GM12878 (cell line): ENCODE results near the gene AHCYL2. TPM values are rescaled to one million over a fixed set of nuclear protein-coding genes. Genes with fewer than 3 reads are reported as not detected.

Source experiments
- ATAC-seq: fragments of 200-7000 bp; cut with Tn5 transposase; 3 replicates; pipeline ENCODE4 v1.9.1; 2020; ENCODE audit warnings: mild to moderate bottlenecking, moderate library complexity
- BruUV-seq: library from RNA; stranded (reverse); fragments of 400-500 nt; replicated peaks from 2 replicates; lab custom pipeline; 2021; lab: Mats Ljungman, UMichigan
- CTCF ChIA-PET: fragments of 300-600 bp; sonication (Branson Sonifier 250); formaldehyde crosslinking; extraction: SDS; loops from one replicate; lab custom pipeline; 2021; ENCODE audit warnings: inconsistent platforms; lab: Yijun Ruan, JAX
- POLR2A ChIA-PET: fragments of 350-600 bp; formaldehyde crosslinking; extraction: SDS; loops from one replicate; lab custom pipeline; 2021; ENCODE audit warnings: inconsistent platforms; lab: Charles Lee
- RAD21 ChIA-PET: fragments of 300-600 bp; sonication (Branson Sonifier 250); formaldehyde crosslinking; loops from one replicate; lab custom pipeline; 2023; ENCODE audit warnings: antibody characterized with exemption; ENCODE audit not compliant: unreplicated experiment; lab: Charles Lee
- SMC1A ChIA-PET: fragments of 300-600 bp; sonication (Branson Sonifier 250); formaldehyde crosslinking; loops from one replicate; lab custom pipeline; 2023; ENCODE audit not compliant: unreplicated experiment, uncharacterized antibody; lab: Charles Lee
- DNase-seq: peaks from one replicate; pipeline ENCODE4 v3.0.0-alpha.2; 2011; ENCODE audit warnings: low read depth, low spot score
- FAIRE-seq: peaks from 3 replicates; lab custom pipeline; 2011; peaks lifted over from hg19 to GRCh38; lab: Jason Lieb, UNC
- H2AFZ ChIP-seq: 2 replicates; pipeline ENCODE4 v1.6.0; 2011; ENCODE audit warnings: low read depth, low read length, control low read depth; ENCODE audit not compliant: control insufficient read depth
- H3K27ac ChIP-seq: 2 replicates; pipeline ENCODE4 v1.5.1; 2011; ENCODE audit warnings: control low read depth; ENCODE audit not compliant: control insufficient read depth, insufficient read depth
- H3K27me3 ChIP-seq, 2 experiments: replicated peaks in 1 of 2; 2 replicates each; pipeline versions ENCODE4 v1.6.0 to v1.6.1; 2011; ENCODE audit warnings: low read length in 1 of 2; ENCODE audit not compliant: control insufficient read depth in 2 of 2, insufficient read depth in 2 of 2
- H3K36me3 ChIP-seq, 2 experiments: 2 replicates each; pipeline ENCODE4 v1.5.1; 2011; ENCODE audit warnings: low read length in 1 of 2; ENCODE audit not compliant: control insufficient read depth in 2 of 2, insufficient read depth in 2 of 2
- H3K4me1 ChIP-seq: 2 replicates; pipeline ENCODE4 v1.6.1; 2011; ENCODE audit warnings: mild to moderate bottlenecking, low read length, moderate library complexity, mixed read lengths; ENCODE audit not compliant: control insufficient read depth, insufficient read depth
- H3K4me2 ChIP-seq: 2 replicates; pipeline ENCODE4 v1.6.0; 2011; ENCODE audit warnings: control low read depth; ENCODE audit not compliant: control insufficient read depth, insufficient read depth
- H3K4me3 ChIP-seq: fragments of 200-600 bp; sonication (generic); 2 replicates; pipeline ENCODE4 v1.5.1; 2016
- H3K79me2 ChIP-seq: 2 replicates; pipeline ENCODE4 v1.6.0; 2011; ENCODE audit warnings: low read length; ENCODE audit not compliant: control insufficient read depth, insufficient read depth
- H3K9ac ChIP-seq: 2 replicates; pipeline ENCODE4 v1.8.0; 2011; ENCODE audit warnings: low read length, control low read depth, mixed read lengths; ENCODE audit not compliant: control insufficient read depth, insufficient read depth
- H3K9me3 ChIP-seq: replicated peaks from 3 replicates; pipeline ENCODE4 v1.5.1; 2011; ENCODE audit warnings: mild to moderate bottlenecking, low read length; ENCODE audit not compliant: control insufficient read depth, insufficient read depth
- H4K20me1 ChIP-seq: 2 replicates; pipeline ENCODE4 v1.6.0; 2011; ENCODE audit not compliant: control insufficient read depth, insufficient read depth
- ATF7 ChIP-seq: fragments of 450-650 bp; IDR thresholded peaks from 2 replicates; pipeline ENCODE4 v1.6.1; 2016; ENCODE audit warnings: low read depth, mild to moderate bottlenecking
- EED ChIP-seq: sonication (generic); IDR thresholded peaks from 2 replicates; pipeline ENCODE4 v1.6.1; 2016; ENCODE audit warnings: antibody characterized with exemption, low read depth
- MEF2B ChIP-seq: fragments of 450-650 bp; IDR thresholded peaks from 2 replicates; pipeline ENCODE4 v1.6.1; 2018; ENCODE audit warnings: mild to moderate bottlenecking, moderate library complexity; ENCODE audit not compliant: partially characterized antibody, poor library complexity, severe bottlenecking
- NR2C1 ChIP-seq: fragments of 450-650 bp; IDR thresholded peaks from 2 replicates; pipeline ENCODE4 v1.6.1; 2017; ENCODE audit warnings: antibody characterized with exemption, mild to moderate bottlenecking, moderate library complexity
- PKNOX1 ChIP-seq: fragments of 450-650 bp; IDR thresholded peaks from 2 replicates; pipeline ENCODE4 v1.6.1; 2016; ENCODE audit warnings: mild to moderate bottlenecking
- REST ChIP-seq: IDR thresholded peaks from 2 replicates; pipeline ENCODE4 v1.6.1; 2012; ENCODE audit warnings: mild to moderate bottlenecking, low read depth, low read length
- SKIL ChIP-seq: fragments of 450-650 bp; IDR thresholded peaks from 2 replicates; pipeline ENCODE4 v1.6.1; 2017; ENCODE audit warnings: mild to moderate bottlenecking, low read depth, inconsistent platforms; ENCODE audit not compliant: poor library complexity, severe bottlenecking
- ZNF217 ChIP-seq: fragments of 450-650 bp; IDR thresholded peaks from 2 replicates; pipeline ENCODE4 v1.6.1; 2017; ENCODE audit warnings: antibody characterized with exemption, mild to moderate bottlenecking
- ZNF592 ChIP-seq: fragments of 450-650 bp; IDR thresholded peaks from 2 replicates; pipeline ENCODE4 v1.6.1; 2017; ENCODE audit warnings: mild to moderate bottlenecking, moderate library complexity
- WGBS: methylation state at CpG from one replicate; pipeline ENCODE4 v1.1.6; 2016; ENCODE audit warnings: low lambda C conversion rate; ENCODE audit not compliant: insufficient replicate concordance, insufficient coverage; ENCODE audit errors: missing lambda C conversion rate; 5-methylcytosine and 5-hydroxymethylcytosine counted together
- in situ Hi-C: fragments of 300-500 bp; cut with MboI; formaldehyde crosslinking; loops from 9 replicates; pipeline ENCODE4 v1.14.3; 2018; ENCODE audit warnings: mixed read lengths
- intact Hi-C: fragments of 100-400 bp; cut with micrococcal nuclease; formaldehyde crosslinking; loops from one replicate; pipeline ENCODE4 v1.14.2; 2022; ENCODE audit not compliant: unreplicated experiment
- polyA plus RNA-seq, 11 experiments: library from polyadenylated mRNA; depleted of rRNA in 4 of 11; unstranded in 6 of 11; stranded (reverse) in 5 of 11; fragments of >200 nt; fragmentation: Nextera tagmentation in 4 of 11; fragmentation: Illumina TruSeq in 1 of 11; extraction: Ambion mirVana in 4 of 11; extraction: Trizol in 1 of 11; gene quantifications; 1 replicate in 1 of 11; 2 replicates in 10 of 11; pipeline versions ENCODE4 v1.2.1 to v1.2.3, GENCODE V29; 2011 to 2016; ENCODE audit warnings: inconsistent platforms in 2 of 11, missing spikeins in 2 of 11, low read depth in 1 of 11
- total RNA-seq, 4 experiments: library from RNA; depleted of rRNA in 3 of 4; stranded (reverse); fragments of >200 nt in 3 of 4; fragmentation: Illumina TruSeq in 1 of 4; extraction: Trizol in 1 of 4; gene quantifications; 2 replicates each; pipeline versions ENCODE4 v1.2.1 to v1.2.3, GENCODE V29; 2013 to 2021

AHCYL2 gene
- total and polyA plus RNA-seq, 10 of the 15 experiments (the other 5 are each of a cell fraction or from before 2014, with no cell fraction given) = 1.7 to 29.1 (median 5.4) TPM

DNA sequence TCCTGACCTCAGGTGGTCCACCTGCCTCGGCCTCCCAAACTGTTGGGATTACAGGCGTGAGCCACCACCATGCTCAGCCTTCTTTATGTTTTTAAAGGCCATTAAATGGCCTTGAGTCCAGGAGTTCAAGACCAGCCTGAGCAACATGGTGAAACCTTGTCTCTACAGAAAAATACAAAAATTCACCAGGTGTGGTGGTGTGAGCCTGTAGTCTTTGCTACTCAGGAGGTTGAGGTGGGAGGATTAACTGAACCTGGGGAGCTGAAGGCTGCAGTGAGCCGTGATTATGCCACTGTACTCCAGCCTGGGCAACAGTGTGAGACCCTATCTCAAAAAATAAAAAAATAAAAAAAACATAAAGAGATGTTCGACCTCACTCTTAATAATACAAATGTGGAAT, 25.4 kb upstream of the AHCYL2 start (continued):
- no peak for TF ChIP-seq ZNF592
- no peak for TF ChIP-seq ATF7
- TF ChIP-seq ZNF217 = no peak
- no peak for TF ChIP-seq NR2C1
- TF ChIP-seq PKNOX1 = no peak
- TF ChIP-seq MEF2B = no peak

- ChIA-PET CTCF (interaction anchor here (0.7 kb wide), 1 partner anchor 69 kb away, joined by 3 read pairs; no protein-coding TSS in a partner anchor), RAD21 (interaction anchor here (1.1 kb wide), 1 partner anchor 56 kb away, joined by 3 read pairs; no protein-coding TSS in a partner anchor), SMC1A (interaction anchor here (0.8 kb wide), 2 partner anchors 9 to 55 kb away, joined by 3 read pairs; no protein-coding TSS in a partner anchor), POLR2A (no interaction called here)
- no peak for DNase-seq
- Histone ChIP-seq H3K4me3 (no peak overlapping the region), H3K4me2 (no peak overlapping the region), H3K27me3 (no peaks in the 10 kb centered on the region), H2AFZ (no peak overlapping the region), H3K9me3 (no peaks in the 10 kb centered on the region), H4K20me1 (no peaks in the 10 kb centered on the region), H3K36me3 (no peaks in the 10 kb centered on the region), H3K27ac (no peak overlapping the region), H3K4me1 (no peaks in the 10 kb centered on the region), H3K9ac (no peak overlapping the region), H3K79me2 (no peaks in the 10 kb centered on the region)
- intact Hi-C loops (no loop called here), in situ Hi-C loops (no loop called here)
- no peak for ATAC-seq
- no peak for TF ChIP-seq EED
- TF ChIP-seq REST = no peak
- TF ChIP-seq SKIL = no peak
- 80% methylated on average over 8 of the region's 8 CpGs for WGBS
- FAIRE-seq = no peak
- no TSS peak for BruUV-seq
Observed at GRCh38 chr7:129202058-129202777, 22.6 kb upstream of the AHCYL2 start.
